NCI-H1417 (cell line): ENCODE results near the gene SHQ1.
"Not testable (repeated sequence)": the region's sequence is repeated elsewhere in the genome, so short reads cannot be mapped to it uniquely, and the experiment has no call there.

Source experiments
- DNase-seq, 3 experiments: peaks; one replicate each; lab custom pipeline; 2025; lab: John Stamatoyannopoulos, UW

Gene SHQ1

DNA sequence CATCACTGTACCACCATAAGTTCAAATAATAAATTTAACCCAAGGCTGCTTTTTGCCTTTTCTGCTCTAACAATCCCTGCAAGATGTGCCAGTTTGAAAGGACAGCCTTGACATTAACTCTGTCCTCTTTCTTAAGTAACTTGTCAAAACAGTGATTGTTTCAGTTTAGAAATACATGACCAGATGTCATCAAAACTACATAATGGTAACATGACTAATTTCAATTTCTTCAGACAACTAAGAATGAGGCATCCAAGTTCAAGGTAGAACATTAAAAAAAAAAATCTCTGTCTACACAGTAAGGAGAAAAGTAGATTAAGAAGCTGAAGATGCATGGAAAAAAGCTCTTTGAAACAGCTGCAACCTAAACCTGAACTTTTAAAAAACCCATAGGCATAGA is 47.4 kb downstream of the SHQ1 start:
- DNase-seq: no peak

DNA sequence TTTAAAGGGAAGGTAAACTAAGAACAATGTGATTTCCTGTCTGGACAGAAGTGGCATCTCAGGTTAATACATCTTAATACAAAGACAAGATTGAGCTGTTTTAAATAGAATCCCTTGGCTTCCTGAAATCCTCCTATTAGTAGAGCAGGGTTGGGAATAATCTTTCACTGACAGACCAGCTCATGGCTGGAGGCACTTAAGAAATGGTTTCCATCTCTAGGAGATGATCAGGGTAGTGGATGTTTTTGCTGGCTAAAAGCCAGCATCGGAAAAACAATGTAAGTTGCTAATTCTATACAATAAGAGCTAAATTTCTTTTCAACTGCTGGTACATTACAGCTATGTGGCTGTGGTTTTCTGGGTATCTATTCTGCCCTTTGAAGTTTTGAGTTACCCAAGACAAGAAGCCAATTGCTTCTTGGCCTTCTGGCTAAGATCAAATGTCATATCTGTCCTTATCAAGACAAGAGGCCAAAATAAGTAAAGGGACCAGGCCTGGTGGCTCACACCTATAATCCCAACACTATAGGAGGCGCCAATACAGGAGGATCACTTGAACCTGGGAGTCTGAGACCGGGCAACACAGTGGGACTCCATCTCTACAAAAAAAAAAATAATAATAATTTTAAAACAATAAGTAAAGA is 49.6 kb downstream of the SHQ1 start:
- no peak for DNase-seq

DNA sequence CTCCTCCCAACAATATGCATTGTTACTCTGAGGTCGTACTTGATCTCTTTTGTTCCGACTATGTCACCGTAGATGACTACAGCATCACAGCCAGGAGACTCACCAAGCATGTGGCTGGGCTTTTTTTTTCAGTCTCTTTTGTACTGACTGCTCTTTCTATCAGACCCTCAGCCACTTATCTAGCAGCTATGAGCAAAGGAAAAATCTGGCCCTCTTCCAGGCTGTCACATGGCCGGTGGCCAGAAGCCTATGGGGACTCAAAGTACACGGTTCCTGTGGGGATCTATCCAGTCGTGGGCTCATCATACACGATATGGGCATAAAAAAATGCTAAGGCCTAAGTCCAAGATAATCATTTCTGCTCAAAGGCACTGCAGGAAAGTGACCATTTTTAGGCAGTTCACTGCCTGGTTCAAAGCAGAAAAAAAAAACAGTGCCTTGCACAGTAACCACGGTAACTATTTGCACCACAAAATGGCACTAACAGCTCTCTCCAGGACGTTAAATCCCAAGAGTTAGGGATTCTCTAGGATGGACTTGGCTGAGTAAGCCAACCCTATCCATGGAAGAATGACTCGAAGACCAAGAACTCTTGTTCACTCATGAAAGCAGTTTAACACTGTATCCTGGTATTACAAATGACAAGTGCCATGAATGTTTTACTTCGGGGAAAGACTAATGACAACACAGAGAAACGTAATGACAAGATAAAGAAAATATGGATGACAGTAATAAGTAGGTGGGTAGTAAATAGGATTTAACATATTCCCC is 50.3 kb downstream of the SHQ1 start:
- DNase-seq: peak; percentile 47 to 77 (median 71)

DNA sequence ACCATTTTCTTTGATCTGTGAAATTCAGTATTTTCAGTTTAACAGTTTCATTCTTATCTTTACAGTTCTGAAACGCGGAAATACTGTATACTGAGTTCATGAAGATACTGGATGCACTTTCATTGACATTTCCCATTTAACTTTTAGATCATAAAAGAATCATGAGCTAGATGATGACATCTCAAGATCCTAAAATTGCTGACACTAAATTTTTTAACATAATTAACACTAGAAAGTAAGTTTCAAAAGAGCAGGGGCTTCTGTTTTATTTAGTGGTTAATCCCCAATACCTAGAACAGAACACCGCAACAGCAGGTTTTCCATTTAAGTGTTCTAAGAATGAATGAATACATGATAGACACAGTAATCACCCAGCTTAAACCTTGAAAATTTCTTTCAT is 54.2 kb downstream of the SHQ1 start:
- DNase-seq: no peak

DNA sequence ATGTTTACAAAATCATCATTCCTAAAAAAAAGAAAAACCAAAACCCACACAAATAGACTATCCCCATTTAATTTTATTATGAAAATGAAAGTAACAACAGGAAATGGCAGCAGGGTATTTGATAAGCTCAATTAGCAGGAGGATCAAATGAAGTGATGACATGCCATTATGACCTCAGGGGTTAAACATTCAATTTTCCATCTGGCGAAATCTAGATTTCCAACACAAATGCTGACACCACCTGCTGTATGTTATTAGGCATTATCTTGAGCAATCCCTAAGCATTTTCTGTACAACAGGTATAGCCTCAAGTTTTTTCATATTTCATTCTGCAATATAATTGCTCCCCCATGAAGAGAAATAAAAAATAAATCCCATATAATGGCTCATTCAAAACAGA is 57.1 kb downstream of the SHQ1 start:
- DNase-seq: peak in 1 of 3 experiments; percentile 32

DNA sequence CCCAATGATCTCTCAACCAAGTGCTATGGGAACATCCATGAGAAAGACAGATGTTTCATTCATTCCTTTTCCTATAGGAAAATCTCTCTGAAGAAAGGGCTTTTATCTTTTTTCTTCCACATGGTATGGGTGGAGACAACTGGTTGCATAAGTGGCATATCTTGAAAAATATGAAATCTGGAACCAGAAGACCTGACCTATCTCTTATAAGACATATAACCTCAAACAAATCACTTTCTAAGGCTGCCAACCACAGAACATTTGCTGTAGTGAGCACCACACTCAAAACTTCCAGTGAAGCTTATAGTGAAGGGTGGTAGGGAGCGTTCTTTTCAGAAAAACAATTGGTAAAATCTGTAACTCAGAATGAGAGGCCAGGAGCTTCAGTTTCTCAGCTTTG is 58.5 kb downstream of the SHQ1 start:
- DNase-seq: no peak

DNA sequence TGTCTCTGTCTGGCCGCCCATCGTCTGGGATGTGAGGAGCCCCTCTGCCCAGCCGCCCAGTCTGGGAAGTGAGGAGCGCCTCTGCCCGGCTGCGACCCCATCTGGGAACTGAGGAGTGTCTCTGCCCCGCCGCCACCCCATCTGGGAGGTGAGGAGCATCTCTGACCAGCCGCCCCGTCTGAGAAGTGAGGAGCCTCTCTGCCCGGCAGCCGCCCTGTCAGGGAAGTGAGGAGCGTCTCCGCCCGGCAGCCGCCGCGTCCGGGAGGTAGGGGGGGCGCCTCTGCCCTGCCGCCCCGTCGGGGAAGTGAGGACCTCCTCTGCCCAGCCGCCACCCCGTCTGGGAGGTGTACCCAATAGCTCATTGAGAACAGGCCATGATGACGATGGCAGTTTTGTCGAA is 60.0 kb downstream of the SHQ1 start:
- DNase-seq: not testable (repeated sequence)

DNA sequence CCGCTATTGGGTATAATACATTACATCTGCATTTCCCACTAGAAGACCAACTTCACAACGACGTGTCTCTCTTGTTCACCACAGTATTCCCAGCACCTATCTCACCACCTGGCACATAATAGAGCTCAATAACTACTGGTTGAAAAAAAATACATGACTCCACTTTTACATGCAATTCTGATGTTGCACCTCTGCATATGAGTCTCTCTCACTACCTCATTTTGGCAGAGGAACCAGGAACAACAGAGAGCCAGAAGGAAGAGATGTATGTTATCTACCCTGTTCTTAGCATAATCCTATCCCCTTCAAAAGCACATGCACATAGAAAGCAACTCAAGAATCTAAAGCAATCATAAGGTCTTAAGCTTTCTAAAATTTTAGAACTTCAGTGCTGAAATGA is 61.6 kb downstream of the SHQ1 start:
- no peak for DNase-seq

DNA sequence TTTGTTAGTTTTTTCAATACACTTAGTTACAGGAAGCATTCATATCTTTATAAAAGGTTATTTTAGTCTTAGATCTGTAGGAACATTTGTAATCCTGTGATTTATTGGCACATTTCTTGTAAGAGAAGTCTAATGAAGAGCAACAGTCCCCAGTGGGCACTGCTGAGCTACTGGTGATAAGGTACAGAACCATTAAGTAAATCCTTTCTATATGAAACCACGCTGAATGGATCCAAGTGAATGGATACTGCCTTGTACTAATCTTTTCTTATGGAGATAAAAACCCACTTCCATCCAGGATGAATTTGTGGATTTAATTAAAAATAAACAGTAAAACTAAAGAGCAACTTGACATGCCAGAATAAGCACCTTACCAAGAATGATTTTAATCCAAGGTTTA is 64.0 kb downstream of the SHQ1 start:
- DNase-seq: no peak

DNA sequence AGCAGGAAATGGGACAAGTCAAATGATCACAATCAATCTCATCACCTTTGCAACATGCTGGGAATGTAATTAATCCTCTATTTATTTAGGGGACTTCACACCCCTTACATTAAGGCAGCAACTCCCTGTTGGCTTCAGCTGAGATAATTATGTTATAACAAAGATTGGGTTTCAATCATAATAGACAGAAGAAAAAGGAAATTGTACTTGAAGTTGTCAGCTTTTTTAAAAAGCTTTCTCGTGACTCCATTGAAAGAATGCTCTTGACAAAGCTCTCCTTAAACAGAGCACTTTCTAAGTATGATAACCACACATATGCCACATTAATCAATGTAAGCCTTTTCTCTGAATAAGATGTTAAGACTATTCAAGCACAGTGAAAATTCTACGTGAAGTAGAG is 65.7 kb downstream of the SHQ1 start:
- DNase-seq: peak; percentile 62 to 90 (median 65)

DNA sequence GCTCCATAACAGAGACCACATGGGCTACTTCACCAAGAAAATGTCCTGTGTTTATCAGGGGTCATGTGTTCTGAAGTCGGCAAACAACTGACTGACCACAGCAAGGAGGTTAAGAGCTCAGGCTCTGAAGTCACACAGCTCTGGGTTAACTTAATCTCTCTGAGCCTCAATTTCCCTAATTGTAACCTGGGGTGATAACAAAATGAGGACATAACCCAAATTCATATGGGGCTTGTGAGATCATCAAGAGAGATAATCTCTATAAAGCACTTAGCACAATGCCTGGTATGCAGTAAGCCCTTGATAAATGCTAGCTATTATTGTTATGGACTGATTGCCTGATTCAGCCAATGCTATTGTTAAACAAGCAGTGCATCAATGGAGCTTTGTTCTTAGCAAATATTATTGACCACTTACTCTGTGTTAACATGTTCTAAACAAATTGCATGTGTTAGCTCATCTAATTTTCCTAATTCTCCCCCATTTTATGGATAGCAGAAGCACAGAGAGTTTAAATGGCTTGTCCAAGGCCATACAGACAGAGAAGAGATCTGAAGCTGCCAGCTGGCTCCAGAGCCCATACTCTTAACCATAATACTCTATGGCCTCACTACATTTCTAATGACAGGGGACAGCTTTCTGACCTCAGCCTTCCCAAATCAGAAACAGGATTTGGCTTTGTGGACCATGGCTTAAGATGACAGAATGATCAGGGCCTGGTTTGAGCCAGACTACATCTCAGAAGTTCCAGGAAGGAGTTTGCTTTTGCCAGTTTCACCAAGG is 78.3 kb downstream of the SHQ1 start:
- DNase-seq: no peak

DNA sequence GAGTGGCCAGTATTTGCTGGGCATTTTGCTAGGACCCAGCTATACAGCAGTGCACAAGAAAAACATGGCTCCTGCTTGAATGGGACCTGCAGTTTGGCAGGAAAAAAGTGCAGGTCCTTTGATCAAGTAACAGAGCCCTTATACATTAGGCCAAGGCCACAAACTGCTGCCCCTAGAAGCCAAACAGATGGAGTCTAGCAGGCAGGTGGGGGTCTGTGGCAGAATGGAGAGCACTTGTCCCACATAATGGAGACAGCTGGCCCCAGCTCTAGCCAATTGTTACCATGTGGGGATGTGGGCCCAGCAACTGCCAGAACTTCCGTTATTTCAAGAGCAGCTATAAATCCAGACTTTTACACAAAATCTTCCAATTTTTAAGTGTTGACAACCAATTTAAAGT is 79.3 kb downstream of the SHQ1 start:
- peak in 1 of 3 experiments; percentile 34 for DNase-seq

DNA sequence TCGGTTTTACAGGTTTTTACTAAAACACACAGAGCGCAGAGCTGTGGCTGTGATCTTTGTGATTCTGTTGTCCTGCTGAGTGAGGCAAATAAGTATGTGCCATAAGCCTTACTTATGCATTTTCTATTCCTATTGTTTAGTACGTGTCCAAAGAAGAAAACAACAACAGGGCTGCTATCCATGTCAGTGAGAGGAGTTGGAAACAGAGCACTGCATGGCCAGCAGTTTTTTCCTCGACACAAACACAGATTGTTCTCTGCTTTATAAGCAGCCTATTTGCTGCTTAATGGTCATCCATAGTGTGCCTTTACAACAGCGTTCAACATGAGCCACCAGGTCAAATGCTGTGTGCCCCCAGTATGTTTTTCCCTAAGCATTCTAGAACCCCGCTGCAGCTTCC is 79.8 kb downstream of the SHQ1 start:
- peak in 2 of 3 experiments; percentile 8 to 30 for DNase-seq

DNA sequence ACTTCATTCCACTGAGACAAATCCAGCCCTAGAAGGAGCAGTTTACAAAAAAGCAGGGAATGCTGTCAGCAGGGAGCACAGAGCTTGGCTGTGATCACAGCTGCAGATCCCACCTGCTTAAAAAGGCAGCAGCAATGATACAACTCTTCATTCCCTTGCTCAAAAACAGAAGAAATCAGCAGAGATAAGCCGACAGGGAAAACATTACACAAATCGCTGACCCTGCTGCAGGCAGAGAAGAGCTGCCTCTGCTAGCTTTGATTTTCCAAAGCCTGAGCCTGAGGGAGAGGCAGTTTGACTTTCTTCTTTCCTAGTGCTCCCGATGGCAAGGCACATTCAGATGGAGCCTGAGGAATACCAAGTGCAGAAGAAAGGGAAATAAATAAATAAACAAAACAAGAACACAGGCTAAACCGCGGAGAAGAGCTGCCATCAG is 80.2 kb downstream of the SHQ1 start:
- peak; percentile 9 to 52 (median 14) for DNase-seq

DNA sequence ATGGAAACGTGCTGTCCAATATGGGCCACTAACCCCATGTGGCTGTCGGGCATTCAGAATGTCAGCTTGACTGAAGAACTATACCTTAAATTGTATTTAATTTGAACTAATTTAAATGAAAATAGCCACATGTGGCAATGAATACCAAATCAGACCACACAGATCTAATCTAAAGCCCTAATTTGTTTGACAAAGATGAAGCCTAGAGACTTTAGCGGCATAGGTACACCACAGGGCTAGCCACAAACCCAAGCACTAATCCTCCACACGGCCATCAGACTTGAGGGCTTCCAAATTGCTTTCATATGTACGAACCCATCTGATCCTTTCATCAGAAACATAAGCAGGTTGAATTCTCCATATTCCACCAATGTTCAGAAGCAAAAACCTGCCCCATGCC is 81.4 kb downstream of the SHQ1 start:
- DNase-seq: no peak

DNA sequence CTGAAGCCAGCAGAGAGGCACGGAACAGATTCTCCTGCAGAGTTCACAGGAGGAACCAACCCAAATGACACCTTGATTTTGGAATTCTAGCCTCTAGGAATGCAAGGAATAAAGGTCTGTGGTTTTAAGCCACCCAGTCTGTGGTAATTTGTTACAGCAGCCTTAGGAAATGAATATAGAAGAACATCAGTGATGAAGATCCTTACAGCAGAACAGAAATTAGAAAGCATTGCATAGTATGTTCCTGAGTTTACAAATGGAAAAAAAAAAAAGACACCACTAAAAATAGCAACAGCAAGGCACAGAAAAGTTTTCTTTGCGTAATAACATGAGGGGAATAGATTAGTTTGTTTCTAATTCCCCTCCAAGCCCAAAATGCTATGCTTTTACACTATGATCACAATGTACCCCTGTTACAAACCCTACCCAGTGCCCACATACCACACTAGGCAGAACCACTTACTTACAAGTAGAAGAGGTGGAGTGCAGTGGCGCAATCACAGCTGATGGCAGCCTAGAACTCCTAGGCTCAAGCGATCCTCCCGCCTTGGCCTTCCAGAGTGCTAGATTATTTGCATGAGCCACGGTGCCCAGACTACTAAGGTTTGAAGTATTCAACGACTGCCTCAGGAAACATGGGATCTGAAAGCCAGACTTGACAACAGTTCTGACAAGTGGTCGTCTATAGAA is 84.3 kb downstream of the SHQ1 start:
- DNase-seq: no peak

DNA sequence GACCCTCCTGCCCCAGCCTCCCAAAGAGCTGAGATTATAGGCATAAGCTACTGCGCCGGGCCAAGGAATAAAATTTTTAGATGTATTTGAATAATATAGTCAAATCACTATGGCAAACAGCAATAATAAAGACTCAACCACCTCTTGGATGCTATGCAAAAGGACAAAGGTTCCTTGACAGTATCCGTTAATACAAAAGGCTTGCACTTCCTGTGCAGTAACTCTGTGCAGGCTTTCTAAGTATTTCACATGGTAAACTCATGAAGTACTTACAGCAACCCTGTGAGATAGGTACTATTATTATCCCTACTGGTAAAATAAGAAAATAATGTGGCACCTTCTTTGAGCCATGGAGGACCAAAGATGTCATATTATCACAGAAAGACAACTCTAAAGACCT is 86.8 kb downstream of the SHQ1 start:
- DNase-seq: no peak

DNA sequence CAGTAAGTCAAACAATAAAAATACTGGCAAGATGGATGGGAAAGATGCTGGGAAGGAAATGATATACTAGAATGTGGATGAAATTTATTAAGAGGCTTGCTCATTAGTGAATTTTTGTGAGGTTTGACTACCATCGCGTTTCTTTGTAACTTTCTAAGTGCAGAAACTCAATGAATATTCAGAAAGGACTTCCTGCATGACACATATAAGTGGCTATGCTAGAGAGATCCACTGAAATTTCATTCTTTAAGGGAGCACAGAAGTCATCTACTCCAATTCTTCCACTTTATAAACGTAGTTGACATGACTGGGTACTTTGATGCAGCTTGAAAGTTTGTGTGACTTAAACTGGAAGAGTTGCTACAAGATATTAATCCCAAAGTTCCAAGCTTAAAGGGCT is 88.0 kb downstream of the SHQ1 start:
- DNase-seq: no peak

DNA sequence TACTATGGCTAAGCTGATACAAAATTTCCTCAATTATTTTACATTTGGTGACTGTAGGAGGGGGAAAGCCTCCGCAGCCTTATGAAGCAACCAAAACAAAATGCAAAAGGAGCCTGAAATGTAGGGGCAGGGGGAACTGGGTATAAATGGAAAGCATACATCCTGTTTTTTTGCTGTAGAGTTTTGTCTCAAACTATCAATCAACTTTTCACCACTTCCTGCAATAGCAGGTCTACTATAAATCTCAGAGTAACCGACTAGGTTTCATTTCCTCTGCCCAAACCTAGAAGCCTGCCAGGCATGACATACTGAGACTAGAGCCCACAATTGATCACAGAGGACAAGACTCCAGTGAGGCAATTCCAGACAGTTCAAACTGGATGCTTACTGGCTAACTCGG is 91.3 kb downstream of the SHQ1 start:
- DNase-seq: no peak

DNA sequence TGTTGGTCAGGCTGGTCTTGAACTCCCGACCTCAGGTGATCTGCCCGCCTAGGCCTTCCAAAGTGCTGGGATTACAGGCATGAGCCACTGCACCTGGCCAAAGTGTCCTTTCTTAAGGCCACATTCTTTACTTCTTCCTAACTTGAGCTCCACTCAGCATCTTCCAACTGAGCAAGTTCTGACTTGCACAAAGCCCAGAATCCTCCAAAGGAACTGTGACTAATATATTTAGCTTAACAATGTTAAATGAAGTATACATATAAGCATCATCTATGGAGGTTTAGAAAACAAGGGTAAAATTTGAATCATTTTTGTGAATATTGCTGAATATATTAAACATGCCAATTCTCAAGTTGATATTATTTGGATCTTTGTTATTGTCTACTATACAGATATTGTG is 93.7 kb downstream of the SHQ1 start:
- DNase-seq: no peak

DNA sequence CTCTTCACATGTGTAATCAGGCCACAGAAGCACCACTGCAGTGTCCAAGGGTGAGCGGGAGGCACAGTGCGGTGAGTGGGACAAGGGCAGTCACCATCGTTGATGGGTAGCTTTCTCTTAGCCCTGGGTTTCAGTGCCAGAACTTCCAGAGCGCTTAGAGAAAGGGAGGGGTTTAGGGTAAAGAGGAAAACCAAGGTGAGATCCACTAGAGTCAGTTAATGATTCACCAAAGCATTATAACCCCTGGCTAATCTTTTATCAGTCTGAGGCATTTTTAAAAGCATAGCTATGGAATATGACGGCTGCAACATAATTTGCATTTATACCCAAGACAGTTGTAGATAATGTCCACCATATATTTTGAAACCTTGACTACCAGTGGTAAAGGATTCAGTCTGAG is 94.8 kb downstream of the SHQ1 start:
- DNase-seq: no peak

DNA sequence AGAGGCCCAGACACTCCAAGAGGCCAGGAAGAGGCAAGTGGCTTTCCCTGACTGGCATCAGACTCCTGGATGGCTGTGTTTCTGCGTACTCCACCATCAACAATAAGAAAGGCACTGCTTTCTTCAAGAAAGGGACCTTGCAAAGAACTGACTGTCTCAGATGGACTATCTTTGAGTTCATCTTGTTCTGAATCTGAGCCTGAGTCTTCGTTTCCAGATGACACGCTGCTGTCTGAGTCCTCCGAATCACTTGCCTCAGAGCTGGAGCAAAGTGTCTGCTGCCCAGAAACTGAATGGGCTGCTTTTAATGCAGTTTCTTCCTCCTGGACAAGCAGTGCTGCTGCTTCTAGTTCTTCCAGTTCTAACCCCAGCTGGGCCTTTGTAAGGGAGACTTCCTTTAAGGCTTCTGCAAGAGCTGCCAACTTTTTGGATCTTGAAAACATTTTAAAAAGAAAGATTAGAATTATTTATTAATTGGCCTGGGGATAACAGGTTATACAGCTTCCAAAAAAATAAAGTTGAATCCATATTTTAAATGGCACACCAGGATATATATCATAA is 97.8 kb downstream of the SHQ1 start:
- no peak for DNase-seq
